ENCODE measurements around the gene DDX56.

The DDX56 gene

DNA sequence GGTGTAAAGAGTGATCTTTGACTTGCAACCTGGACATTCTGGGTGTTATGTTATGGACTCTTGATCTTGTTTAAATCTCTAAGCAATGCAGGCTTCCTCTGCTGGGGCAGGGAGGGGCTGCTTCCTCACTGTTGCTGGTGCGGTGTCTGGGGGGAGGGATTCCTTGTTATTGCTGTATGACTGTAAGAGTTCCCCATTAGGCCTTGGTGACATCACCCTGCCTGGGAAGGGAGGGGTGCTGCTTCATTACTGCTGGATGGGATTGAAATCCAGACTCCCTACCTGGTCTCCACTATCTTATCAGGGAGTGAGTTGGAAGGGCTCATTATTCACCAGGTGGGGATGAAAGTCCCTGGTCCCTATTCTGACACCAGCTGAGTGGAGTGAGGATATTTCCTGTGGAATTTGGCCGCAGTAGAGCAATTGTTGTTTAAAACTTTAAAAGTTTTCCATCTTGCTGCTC lies 41.5 kb upstream of the DDX56 start:
- no peaks in the 10 kb centered on the region for H3K9me2 ChIP-seq (replicated peaks; ENCODE audit: low read depth, low read length)
- no peaks in the 10 kb centered on the region for H3F3A ChIP-seq (ENCODE audit: low read depth)
- H3K9me3 ChIP-seq (ENCODE audit: insufficient read depth, low read depth, low read length): no peaks in the 10 kb centered on the region
- no peak overlapping the region for H3K4me3 ChIP-seq (ENCODE audit: low read length, poor library complexity, severe bottlenecking)
- H2AFZ ChIP-seq (ENCODE audit: low read length): no peak overlapping the region
- peak overlapping the region; percentile 20 for H3K9ac ChIP-seq (ENCODE audit: low read depth, low read length, poor library complexity, severe bottlenecking)
- H3K4me2 ChIP-seq (ENCODE audit: low read depth, low read length, poor library complexity, severe bottlenecking): peak overlapping the region; percentile 20
- TF ChIP-seq EZH2phosphoT487 (IDR thresholded peaks at IDR 0.05; ENCODE audit: borderline replicate concordance): no peak
- TF ChIP-seq, protein P1, sequence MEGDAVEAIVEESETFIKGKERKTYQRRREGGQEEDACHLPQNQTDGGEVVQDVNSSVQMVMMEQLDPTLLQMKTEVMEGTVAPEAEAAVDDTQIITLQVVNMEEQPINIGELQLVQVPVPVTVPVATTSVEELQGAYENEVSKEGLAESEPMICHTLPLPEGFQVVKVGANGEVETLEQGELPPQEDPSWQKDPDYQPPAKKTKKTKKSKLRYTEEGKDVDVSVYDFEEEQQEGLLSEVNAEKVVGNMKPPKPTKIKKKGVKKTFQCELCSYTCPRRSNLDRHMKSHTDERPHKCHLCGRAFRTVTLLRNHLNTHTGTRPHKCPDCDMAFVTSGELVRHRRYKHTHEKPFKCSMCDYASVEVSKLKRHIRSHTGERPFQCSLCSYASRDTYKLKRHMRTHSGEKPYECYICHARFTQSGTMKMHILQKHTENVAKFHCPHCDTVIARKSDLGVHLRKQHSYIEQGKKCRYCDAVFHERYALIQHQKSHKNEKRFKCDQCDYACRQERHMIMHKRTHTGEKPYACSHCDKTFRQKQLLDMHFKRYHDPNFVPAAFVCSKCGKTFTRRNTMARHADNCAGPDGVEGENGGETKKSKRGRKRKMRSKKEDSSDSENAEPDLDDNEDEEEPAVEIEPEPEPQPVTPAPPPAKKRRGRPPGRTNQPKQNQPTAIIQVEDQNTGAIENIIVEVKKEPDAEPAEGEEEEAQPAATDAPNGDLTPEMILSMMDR (conservative IDR thresholded peaks at IDR 0.05; ENCODE audit: low read length): no peak
- H4K20me1 ChIP-seq (ENCODE audit: insufficient read depth, low read length, poor library complexity, severe bottlenecking): peaks cover 40% of the 10 kb centered on the region
- H3K36me3 ChIP-seq (ENCODE audit: insufficient read depth, low read length): peaks cover 9% of the 10 kb centered on the region; the same call in 1 of the 2 replicates
- H3K27me3 ChIP-seq (ENCODE audit: insufficient read depth, low read length, poor library complexity, severe bottlenecking): no peaks in the 10 kb centered on the region
- peaks cover 90% of the 10 kb centered on the region for H3K79me2 ChIP-seq (ENCODE audit: insufficient read depth, low read length)
- H3K4me1 ChIP-seq (ENCODE audit: insufficient read depth, low read length, poor library complexity, severe bottlenecking): peaks cover 33% of the 10 kb centered on the region

DNA sequence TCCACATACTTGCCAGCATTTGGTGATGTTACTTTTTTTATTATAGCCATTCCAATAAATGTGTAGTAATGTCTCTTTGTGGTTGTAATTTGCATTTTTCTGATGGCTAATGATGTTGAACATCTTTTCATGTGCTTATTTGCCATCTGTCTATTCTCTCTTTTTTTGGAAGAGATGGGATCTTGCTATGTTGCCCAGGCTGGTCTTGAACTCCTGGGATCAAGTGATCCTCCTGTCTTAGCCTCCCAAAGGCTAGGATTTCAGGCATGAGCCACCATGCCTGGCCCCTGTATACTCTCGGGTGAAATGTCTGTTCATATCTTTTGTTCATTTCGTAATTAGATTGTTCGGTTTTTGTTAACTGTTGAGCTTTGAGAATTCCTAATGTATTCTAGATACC lies 36.1 kb upstream of the DDX56 start:
- Histone ChIP-seq H3K4me3 (ENCODE audit: low read length, poor library complexity, severe bottlenecking) (no peak overlapping the region), H3K4me2 (ENCODE audit: low read depth, low read length, poor library complexity, severe bottlenecking) (peak overlapping the region; percentile 98), H2AFZ (ENCODE audit: low read length) (no peak overlapping the region), H3F3A (ENCODE audit: low read depth) (no peaks in the 10 kb centered on the region), H3K9me2 (replicated peaks; ENCODE audit: low read depth, low read length) (no peaks in the 10 kb centered on the region), H3K36me3 (ENCODE audit: insufficient read depth, low read length) (no peaks in the 10 kb centered on the region), H3K79me2 (ENCODE audit: insufficient read depth, low read length) (peaks cover 73% of the 10 kb centered on the region), H4K20me1 (ENCODE audit: insufficient read depth, low read length, poor library complexity, severe bottlenecking) (peaks cover 22% of the 10 kb centered on the region), H3K27me3 (ENCODE audit: insufficient read depth, low read length, poor library complexity, severe bottlenecking) (no peaks in the 10 kb centered on the region), H3K4me1 (ENCODE audit: insufficient read depth, low read length, poor library complexity, severe bottlenecking) (peaks cover 30% of the 10 kb centered on the region), H3K9ac (ENCODE audit: low read depth, low read length, poor library complexity, severe bottlenecking) (no peak overlapping the region), H3K9me3 (ENCODE audit: insufficient read depth, low read depth, low read length) (no peaks in the 10 kb centered on the region)
- TF ChIP-seq EZH2phosphoT487 (IDR thresholded peaks at IDR 0.05; ENCODE audit: borderline replicate concordance): no peak
- TF ChIP-seq, protein P1 (conservative IDR thresholded peaks at IDR 0.05; ENCODE audit: low read length): no peak

DNA sequence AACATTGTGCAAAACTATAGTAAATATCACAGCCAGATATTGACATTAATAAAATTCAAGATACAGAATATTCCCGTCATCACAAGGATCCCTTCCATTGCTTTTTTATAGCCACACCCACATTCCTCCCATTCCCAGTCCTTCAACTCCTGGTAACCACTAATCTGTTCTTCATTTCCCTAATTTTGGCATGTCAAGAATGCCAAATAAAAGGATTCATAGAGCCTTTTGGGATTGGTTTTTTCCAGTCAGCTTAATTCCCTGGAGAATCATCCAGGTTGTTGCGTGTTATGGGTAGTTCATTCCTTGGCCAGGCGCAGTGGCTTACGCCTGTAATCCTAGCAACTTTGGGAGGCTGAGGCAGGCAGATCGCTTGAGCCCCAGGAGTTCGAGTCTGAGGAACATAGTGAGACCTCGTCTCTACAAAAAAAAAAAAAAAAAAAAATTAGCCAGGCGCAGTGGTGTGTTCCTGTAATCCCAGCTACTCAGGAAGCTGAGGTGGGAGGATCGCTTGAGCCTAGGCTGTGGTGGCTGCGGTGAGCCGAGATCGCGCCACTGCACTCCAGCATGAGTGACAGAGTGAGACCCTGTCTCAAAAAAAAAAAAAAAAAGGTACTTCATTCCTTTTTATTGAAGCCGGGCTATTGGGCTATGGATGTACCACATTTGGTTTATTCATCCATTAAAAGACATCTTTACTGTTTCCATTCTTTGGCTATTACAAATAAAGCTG lies 35.4 kb upstream of the DDX56 start:
- Histone ChIP-seq H3K9me3 (ENCODE audit: insufficient read depth, low read depth, low read length) (no peaks in the 10 kb centered on the region), H3K4me2 (ENCODE audit: low read depth, low read length, poor library complexity, severe bottlenecking) (peak overlapping the region; percentile 98), H4K20me1 (ENCODE audit: insufficient read depth, low read length, poor library complexity, severe bottlenecking) (peaks cover 15% of the 10 kb centered on the region), H3F3A (ENCODE audit: low read depth) (no peaks in the 10 kb centered on the region), H3K79me2 (ENCODE audit: insufficient read depth, low read length) (peaks cover 66% of the 10 kb centered on the region), H2AFZ (ENCODE audit: low read length) (no peak overlapping the region), H3K9ac (ENCODE audit: low read depth, low read length, poor library complexity, severe bottlenecking) (peak overlapping the region; percentile 27), H3K4me1 (ENCODE audit: insufficient read depth, low read length, poor library complexity, severe bottlenecking) (peaks cover 26% of the 10 kb centered on the region), H3K36me3 (ENCODE audit: insufficient read depth, low read length) (no peaks in the 10 kb centered on the region), H3K27me3 (ENCODE audit: insufficient read depth, low read length, poor library complexity, severe bottlenecking) (no peaks in the 10 kb centered on the region), H3K9me2 (replicated peaks; ENCODE audit: low read depth, low read length) (no peaks in the 10 kb centered on the region), H3K4me3 (ENCODE audit: low read length, poor library complexity, severe bottlenecking) (no peak overlapping the region)
- TF ChIP-seq EZH2phosphoT487 (IDR thresholded peaks at IDR 0.05; ENCODE audit: borderline replicate concordance): no peak
- TF ChIP-seq, protein P1 (conservative IDR thresholded peaks at IDR 0.05; ENCODE audit: low read length): no peak
